Erythroblast (primary cell): ENCODE data around the gene PCDHB12.
"Not testable (repeated sequence)": the region's sequence is repeated elsewhere in the genome, so short reads cannot be mapped to it uniquely, and the experiment has no call there.

Experiments
- GATA1 ChIP-seq: IDR thresholded peaks from 2 replicates; pipeline ENCODE4 v1.6.1; 2011; ENCODE audit warnings: low read depth, mild to moderate bottlenecking, control low read depth, low read length, moderate library complexity
- POLR2A ChIP-seq: IDR thresholded peaks from 2 replicates; pipeline ENCODE4 v1.6.1; 2011; ENCODE audit warnings: mild to moderate bottlenecking, low read length

- TF ChIP-seq POLR2A, GATA1: not testable (repeated sequence)
Measured at GRCh38 chr5:141210849-141211248, 2.3 kb downstream of the PCDHB12 start.
